GM19043 (cell line): ENCODE data around the gene MPV17L2.
"Not testable (repeated sequence)": the region's sequence is repeated elsewhere in the genome, so short reads cannot be mapped to it uniquely, and the experiment has no call there.

Source experiments
- ATAC-seq: cut with Tn5 transposase; IDR thresholded peaks from one replicate; pipeline ENCODE4 v1.9.1; 2021; ENCODE audit warnings: low read depth; ENCODE audit not compliant: unreplicated experiment

The MPV17L2 gene

GRCh38 chr19:18185538-18185937 lies 7.5 kb upstream of the MPV17L2 start:
- ATAC-seq, result no peak

DNA sequence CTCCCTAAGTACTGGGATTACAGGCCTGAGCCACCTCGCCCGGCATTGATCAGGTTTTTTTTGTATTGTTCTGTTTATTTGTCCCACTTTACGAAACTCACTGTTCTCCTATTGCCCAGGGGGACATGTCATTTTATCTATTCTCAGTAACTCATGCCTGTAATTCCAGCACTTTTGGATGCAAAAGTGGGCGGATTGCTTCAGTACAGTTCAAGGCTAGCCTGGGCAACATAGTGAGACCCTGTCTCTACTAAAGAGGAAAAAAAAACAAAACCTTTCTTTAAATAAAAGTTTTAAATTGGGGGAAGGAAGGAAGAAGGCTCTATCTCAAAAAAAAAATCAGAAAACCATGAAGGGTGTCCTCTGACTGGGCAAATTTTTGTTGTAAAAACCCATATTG lies 2.7 kb upstream of the MPV17L2 start:
- ATAC-seq, result no peak

DNA sequence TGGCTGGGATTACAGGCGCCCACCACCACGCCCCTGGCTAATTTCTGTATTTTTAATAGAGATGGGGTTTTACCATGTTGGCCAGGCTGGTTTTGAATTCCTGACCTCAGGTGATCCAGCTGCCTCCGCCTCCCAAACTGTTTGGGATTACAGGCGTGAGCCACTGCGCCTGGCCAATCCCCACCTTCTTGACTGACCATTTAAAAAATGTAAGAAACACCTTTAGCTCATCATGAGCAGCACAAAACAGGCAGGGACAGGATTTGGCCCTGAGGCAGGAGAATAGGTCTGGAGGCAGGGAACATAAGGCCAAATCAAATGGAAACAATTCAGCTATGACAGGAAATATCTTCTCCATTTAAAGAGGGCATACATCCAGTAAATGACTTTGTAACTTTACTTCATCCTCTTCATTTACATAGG lies 1.4 kb upstream of the MPV17L2 start:
- no peak for ATAC-seq

GRCh38 chr19:18193388-18194180 lies 566 bp downstream of the MPV17L2 start:
- ATAC-seq, result no peak

- ATAC-seq, result no peak
Measured at GRCh38 chr19:18194181-18194530, 1.1 kb downstream of the MPV17L2 start.

DNA sequence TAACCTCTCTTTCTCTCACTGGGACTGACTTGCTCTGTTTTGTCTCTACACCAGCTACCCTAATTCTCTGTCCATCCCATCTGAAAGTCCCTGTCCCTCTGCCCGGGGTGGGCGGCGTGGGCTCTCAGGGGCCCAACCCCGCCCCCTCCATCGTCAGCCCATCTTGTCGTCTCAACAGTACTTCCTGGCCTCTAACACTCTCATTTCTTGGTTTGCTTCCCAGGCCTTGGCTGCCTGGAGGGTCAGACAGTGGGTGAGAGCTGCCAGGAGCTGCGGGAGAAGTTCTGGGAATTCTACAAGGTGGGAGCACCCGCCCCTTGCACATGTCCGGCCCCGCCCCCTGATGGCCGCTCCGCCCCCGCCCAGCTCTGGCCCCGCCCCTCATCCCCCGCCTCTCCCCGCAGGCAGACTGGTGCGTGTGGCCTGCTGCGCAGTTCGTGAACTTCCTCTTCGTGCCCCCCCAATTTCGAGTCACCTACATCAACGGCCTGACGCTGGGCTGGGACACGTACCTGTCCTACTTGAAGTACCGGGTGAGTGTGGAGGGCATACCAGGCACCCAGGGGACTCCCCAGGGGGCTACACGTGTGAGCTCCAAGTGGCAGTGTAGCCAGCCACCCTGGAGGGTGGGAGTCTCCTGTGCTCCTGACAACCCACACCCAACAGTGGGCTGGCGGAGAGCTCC lies 1.7 kb downstream of the MPV17L2 start:
- ATAC-seq, result no peak

- ATAC-seq, result no peak
Measured at GRCh38 chr19:18196511-18196845, 3.5 kb downstream of the MPV17L2 start.

GRCh38 chr19:18197306-18197705 lies 4.3 kb downstream of the MPV17L2 start:
- no peak for ATAC-seq

GRCh38 chr19:18197941-18198340 lies 4.9 kb downstream of the MPV17L2 start:
- no peak for ATAC-seq

DNA sequence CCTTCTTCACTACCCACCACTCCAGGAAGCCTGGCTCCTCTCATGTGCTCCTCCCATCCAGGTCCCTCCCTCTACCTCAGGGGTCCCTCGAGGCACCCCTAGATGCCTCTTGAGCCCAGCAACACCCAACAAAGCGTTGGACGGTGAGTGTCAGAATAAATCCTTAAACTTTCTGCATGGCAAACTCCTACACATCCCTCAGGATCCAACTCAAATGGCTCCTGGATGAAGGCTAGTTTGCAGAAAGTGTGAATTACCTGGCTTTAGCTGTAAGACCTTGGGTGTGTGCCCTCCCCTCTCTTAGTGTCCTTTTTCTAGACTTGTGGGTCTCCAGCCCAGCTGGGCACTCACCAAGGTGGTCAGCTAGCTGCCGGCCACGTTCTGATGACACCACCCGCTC lies 5.4 kb downstream of the MPV17L2 start:
- no peak for ATAC-seq

- ATAC-seq, result no peak
Measured at GRCh38 chr19:18202397-18202777, 9.4 kb downstream of the MPV17L2 start.

DNA sequence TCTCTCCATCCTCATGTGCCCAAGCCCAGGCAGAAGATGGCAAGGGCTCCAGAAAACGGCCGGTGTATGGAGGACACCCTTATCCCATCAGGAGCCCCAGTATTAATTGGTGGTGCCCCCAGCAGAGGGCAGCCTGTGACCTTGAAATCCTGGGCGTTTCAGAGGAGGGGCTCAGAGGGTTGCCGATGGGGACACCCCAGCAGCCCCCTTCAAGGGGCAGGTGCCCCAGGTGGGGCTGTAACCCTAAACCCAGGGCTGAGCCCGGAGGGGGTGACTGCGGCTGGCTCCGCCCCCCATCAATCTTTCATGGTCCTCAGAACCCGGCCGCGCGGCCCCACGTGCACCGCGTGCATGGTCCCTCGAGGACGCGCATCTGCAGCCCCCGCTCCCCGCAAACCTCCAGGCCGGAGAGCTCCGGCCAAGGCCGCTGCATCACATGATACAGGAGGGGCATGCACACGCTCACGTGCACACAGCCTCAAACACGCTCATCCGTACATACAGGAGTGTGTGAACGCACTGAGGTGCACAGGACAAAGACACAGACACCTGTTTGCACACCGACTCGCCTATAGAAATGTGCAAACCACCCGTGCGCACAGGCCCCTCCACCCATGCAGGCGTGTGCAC lies 9.9 kb downstream of the MPV17L2 start:
- ATAC-seq, result no peak

GRCh38 chr19:18203408-18203862 lies 10.4 kb downstream of the MPV17L2 start:
- ATAC-seq, result no peak

DNA sequence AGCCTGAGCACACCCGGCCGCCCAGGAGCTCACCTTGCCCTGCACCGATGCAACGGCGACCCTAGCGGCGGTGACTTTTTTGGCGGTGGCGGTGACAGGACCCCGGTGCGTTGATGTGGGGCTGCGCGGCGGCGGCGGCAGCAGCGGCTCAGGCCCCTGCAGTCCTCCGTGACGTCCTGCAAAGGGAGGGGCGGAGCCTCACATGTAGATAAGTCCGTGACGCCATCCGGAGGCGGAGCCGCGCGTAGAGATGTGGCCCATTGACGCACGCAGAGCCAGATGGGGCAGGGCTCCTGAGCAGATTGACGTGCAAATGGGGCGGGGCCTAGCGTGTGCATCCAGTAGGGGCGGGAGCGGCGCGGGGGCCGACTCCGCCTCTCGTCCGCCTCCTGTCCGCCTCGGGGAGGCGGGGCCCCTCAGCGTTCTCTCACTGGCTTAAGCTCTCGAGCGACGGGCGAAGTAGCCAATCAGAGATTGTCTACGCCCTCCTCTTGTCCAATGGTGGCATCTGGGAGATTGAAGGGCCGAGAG lies 10.9 kb downstream of the MPV17L2 start, which contains the start of gene RAB3A:
TSS of gene RAB3A (minus strand) at position 180 of the 531 bp plus-strand sequence. CDS start 1,302 bp downstream, outside the sequence.
- ATAC-seq, result peak; percentile 90

DNA sequence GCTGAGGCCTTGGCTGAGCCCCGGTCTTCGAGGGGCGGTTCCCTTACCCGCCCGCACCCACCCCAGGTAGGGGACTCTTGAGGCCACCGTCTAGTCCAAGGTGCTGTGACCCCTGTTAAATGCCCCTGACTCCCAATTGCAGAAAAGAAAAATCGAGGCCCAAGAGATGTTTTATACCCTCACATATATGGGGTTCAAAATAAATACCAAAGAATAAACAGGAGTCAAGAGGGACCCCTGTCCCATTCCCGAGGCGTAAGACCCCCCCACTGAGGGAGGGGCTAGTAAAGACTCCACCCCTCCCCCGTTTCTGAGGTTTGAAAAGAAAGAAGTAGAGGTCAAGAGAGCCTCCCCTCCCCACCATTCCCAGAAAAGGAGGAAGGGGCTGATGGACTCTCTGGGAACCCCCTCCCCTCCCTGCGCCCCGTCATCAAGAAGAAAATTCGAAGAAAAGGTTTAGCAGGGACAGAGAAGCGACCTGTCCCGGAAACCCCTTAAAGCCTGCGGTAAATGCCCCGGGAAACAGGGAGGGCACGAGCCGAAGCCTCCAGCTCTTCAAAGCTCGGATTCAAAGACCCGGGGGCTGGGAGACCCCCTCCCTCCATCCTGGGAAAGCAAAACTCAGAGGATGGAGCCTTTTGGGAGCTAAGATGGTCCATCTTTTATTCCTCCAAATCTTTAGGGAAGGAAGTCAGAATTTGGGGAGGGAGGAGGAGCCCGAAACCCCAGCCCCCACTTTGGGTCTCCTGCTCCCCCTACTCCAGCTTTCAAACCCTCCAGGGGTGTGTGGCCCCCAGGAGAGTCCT lies 11.6 kb downstream of the MPV17L2 start:
- peak; percentile 1 for ATAC-seq

GRCh38 chr19:18205200-18205892 lies 12.3 kb downstream of the MPV17L2 start:
- ATAC-seq, result no peak

- no peak for ATAC-seq
Measured at GRCh38 chr19:18206018-18206417, 13.0 kb downstream of the MPV17L2 start.

GRCh38 chr19:18208098-18208951 lies 15.3 kb downstream of the MPV17L2 start:
- no peak for ATAC-seq

DNA sequence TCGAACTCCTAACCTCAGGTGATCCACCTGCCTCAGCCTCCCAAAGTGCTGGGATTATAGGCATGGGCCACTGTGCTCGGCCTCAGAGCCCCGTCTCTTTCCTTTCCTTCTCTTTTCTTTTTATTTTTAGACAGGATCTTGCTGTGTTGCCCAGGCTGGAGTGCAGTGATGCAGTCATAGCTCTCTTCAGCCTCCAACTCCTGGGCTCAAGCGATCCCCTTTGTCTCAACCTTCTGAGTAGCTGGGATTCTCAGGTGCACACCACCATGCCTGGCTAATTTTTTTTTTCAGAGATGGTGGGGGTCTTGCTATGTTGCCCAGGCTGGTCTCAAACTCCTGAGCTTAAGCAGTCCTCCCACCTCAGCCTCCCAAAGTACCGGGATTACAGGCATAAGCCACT lies 16.9 kb downstream of the MPV17L2 start:
- not testable (repeated sequence) for ATAC-seq
